GM23338 (cell line): ENCODE results near the gene EIF4E3.

Experiments used
- EZH2 ChIP-seq: fragments of 200-600 bp; sonication (generic); IDR thresholded peaks from one replicate; pipeline ENCODE4 v1.8.0; 2017; ENCODE audit warnings: antibody characterized with exemption, mild to moderate bottlenecking, low read depth; ENCODE audit not compliant: unreplicated experiment
- POLR2AphosphoS5 ChIP-seq: IDR thresholded peaks from 2 replicates; pipeline ENCODE4 v1.6.1; 2016; ENCODE audit warnings: antibody characterized with exemption, low read depth

DNA sequence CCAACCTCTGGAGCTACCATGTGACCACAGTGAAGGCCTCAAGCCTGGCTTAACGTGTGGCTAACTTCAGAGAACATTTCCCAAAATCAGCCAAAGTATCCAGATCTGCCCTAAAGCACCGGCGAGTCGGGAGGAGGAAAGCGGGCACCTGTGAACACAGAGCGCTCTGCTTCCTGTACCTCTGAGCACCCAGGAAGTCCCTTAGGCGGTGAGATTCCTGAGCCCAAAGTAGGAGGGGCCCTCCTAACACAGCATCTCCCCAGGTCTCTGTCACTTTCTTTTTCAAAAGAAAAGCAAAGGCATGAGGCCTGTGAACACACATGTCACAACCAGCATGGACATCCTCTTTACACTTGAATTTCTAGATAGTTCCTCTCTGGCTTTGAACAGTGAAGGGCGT lies 944 bp upstream of the EIF4E3 start:
- TF ChIP-seq POLR2AphosphoS5 (no peak), EZH2 (no peak)
